HepG2 (cell line): ENCODE measurements around the gene THADA. TPM values are rescaled to one million over a fixed set of nuclear protein-coding genes. Genes with fewer than 3 reads are reported as not detected.

Experiments used
- KDM5A ChIP-seq: fragments of 200-600 bp; sonication (generic); IDR thresholded peaks from 2 replicates; pipeline ENCODE4 v1.7.0; 2018; ENCODE audit warnings: antibody characterized with exemption, mild to moderate bottlenecking, low read length, borderline replicate concordance
- NCOA2 ChIP-seq: sonication (generic); formaldehyde crosslinking; IDR thresholded peaks from 2 replicates; pipeline ENCODE4 v1.8.0; 2022; ENCODE audit warnings: inconsistent platforms
- NFIC ChIP-seq: IDR thresholded peaks from 2 replicates; pipeline ENCODE4 v1.6.1; 2012; ENCODE audit warnings: mild to moderate bottlenecking, low read length, inconsistent platforms
- PHF21A ChIP-seq: sonication (generic); formaldehyde crosslinking; IDR thresholded peaks from 2 replicates; pipeline ENCODE4 v1.5.0; 2020; ENCODE audit warnings: mild to moderate bottlenecking, missing genetic modification reagents
- polyA plus RNA-seq, 8 experiments: library from polyadenylated mRNA; depleted of rRNA in 3 of 8; stranded (reverse) in 7 of 8; unstranded in 1 of 8; fragments of >200 nt; fragmentation: Illumina TruSeq in 4 of 8; extraction: Trizol in 4 of 8; gene quantifications; 2 replicates each; pipeline versions ENCODE4 v1.2.1 to v1.2.3, GENCODE V29; 2011 to 2016; ENCODE audit warnings: low read depth in 4 of 8, missing spikeins in 1 of 8, mixed read lengths in 1 of 8; ENCODE audit not compliant: insufficient read depth in 1 of 8
- total RNA-seq, 5 experiments: library from RNA; depleted of rRNA; stranded (reverse); fragments of >200 nt; fragmentation: Illumina TruSeq; extraction: Trizol; gene quantifications; 2 replicates each; pipeline ENCODE4 v1.2.3, GENCODE V29; 2016; ENCODE audit warnings: low read depth in 1 of 5
- TF ChIP-seq, protein P1 (sequence below): sonication (generic); formaldehyde crosslinking; IDR thresholded peaks from 2 replicates; pipeline ENCODE4 v1.4.0; 2020; ENCODE audit warnings: low read depth, missing genetic modification reagents
- TF ChIP-seq, protein P2 (sequence below): sonication (generic); formaldehyde crosslinking; IDR thresholded peaks from 2 replicates; pipeline ENCODE4 v1.4.0; 2020; ENCODE audit warnings: missing genetic modification reagents
- TF ChIP-seq, protein P3 (sequence below): sonication (generic); formaldehyde crosslinking; IDR thresholded peaks from 2 replicates; pipeline ENCODE4 v1.8.1; 2023; ENCODE audit warnings: mild to moderate bottlenecking, moderate library complexity, missing genetic modification reagents
- TF ChIP-seq, protein P4 (sequence below): IDR thresholded peaks from 2 replicates; pipeline ENCODE4 v1.6.1; 2016
- TF ChIP-seq, protein P5 (sequence below): sonication (generic); formaldehyde crosslinking; IDR thresholded peaks from 2 replicates; pipeline ENCODE4 v1.4.0; 2020; ENCODE audit warnings: missing genetic modification reagents, borderline replicate concordance
- TF ChIP-seq, protein P6 (sequence below), 2 experiments: sonication (generic) in 1 of 2; formaldehyde crosslinking in 1 of 2; IDR thresholded peaks; 2 replicates each; pipeline versions ENCODE4 v1.4.0 to v1.6.1; 2016 to 2020; ENCODE audit warnings: borderline replicate concordance in 1 of 2, low read depth in 1 of 2, mild to moderate bottlenecking in 1 of 2, missing genetic modification reagents in 1 of 2

Gene THADA
- total and polyA plus RNA-seq, 2 of the 13 experiments (the other 11 are each of a cell fraction or from before 2014, with no cell fraction given) = 12.7 to 21.7 TPM

DNA sequence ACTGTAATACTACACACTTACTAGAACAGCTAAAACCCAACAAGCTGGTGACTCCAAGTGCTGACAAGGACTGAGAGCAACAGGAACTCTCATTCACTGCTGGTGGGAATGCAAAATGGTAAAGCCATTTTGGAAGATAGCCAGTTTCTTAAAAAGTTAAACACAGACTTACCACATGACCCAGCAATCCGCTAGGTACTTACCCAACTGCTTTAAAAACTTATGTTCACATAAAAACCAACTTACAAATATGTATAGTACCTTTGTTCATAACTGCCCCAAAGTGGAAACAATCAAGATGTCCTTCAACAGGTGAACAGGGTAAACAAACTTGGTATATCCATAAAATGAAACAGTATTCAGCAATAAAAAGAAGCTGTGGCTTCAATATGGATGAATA lies 216.3 kb downstream of the THADA start (continued):
- TF ChIP-seq KDM5A = no peak
- TF ChIP-seq, protein P1, sequence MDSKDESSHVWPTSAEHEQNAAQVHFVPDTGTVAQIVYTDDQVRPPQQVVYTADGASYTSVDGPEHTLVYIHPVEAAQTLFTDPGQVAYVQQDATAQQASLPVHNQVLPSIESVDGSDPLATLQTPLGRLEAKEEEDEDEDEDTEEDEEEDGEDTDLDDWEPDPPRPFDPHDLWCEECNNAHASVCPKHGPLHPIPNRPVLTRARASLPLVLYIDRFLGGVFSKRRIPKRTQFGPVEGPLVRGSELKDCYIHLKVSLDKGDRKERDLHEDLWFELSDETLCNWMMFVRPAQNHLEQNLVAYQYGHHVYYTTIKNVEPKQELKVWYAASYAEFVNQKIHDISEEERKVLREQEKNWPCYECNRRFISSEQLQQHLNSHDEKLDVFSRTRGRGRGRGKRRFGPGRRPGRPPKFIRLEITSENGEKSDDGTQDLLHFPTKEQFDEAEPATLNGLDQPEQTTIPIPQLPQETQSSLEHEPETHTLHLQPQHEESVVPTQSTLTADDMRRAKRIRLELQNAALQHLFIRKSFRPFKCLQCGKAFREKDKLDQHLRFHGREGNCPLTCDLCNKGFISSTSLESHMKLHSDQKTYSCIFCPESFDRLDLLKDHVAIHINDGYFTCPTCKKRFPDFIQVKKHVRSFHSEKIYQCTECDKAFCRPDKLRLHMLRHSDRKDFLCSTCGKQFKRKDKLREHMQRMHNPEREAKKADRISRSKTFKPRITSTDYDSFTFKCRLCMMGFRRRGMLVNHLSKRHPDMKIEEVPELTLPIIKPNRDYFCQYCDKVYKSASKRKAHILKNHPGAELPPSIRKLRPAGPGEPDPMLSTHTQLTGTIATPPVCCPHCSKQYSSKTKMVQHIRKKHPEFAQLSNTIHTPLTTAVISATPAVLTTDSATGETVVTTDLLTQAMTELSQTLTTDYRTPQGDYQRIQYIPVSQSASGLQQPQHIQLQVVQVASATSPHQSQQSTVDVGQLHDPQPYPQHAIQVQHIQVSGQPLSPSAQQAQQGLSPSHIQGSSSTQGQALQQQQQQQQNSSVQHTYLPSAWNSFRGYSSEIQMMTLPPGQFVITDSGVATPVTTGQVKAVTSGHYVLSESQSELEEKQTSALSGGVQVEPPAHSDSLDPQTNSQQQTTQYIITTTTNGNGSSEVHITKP (CRISPR knock-in tag) = peak; percentile 68; the same call in 1 of the 2 replicates
- TF ChIP-seq, protein P2, sequence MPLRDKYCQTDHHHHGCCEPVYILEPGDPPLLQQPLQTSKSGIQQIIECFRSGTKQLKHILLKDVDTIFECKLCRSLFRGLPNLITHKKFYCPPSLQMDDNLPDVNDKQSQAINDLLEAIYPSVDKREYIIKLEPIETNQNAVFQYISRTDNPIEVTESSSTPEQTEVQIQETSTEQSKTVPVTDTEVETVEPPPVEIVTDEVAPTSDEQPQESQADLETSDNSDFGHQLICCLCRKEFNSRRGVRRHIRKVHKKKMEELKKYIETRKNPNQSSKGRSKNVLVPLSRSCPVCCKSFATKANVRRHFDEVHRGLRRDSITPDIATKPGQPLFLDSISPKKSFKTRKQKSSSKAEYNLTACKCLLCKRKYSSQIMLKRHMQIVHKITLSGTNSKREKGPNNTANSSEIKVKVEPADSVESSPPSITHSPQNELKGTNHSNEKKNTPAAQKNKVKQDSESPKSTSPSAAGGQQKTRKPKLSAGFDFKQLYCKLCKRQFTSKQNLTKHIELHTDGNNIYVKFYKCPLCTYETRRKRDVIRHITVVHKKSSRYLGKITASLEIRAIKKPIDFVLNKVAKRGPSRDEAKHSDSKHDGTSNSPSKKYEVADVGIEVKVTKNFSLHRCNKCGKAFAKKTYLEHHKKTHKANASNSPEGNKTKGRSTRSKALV (CRISPR knock-in tag) = no peak
- TF ChIP-seq NCOA2 = 0 out of 2 replicates have a peak, but pooled peaks have one; percentile 17
- TF ChIP-seq, protein P3, sequence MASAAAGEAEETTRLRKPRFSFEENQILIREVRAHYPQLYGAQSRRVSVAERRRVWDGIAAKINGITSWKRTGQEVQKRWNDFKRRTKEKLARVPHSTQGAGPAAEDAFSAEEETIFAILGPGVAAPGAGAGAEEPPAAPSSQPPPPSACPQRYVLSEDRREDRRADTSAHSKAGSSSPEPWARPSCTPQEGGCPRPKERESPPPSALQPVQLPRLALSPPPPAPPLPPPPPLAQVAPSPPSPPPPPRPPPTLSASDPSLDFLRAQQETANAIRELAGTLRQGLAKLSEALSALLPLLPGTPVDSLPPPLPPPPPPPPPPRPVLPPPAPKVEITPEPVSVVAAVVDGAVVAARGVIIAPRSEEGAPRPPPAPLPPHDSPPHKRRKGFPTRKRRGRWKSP (CRISPR knock-in tag) = peak; percentile 22; the same call in 1 of the 2 replicates
- peak; percentile 38; the same call in 1 of the 2 replicates for TF ChIP-seq NFIC
- no peak for TF ChIP-seq PHF21A
- TF ChIP-seq, protein P4, sequence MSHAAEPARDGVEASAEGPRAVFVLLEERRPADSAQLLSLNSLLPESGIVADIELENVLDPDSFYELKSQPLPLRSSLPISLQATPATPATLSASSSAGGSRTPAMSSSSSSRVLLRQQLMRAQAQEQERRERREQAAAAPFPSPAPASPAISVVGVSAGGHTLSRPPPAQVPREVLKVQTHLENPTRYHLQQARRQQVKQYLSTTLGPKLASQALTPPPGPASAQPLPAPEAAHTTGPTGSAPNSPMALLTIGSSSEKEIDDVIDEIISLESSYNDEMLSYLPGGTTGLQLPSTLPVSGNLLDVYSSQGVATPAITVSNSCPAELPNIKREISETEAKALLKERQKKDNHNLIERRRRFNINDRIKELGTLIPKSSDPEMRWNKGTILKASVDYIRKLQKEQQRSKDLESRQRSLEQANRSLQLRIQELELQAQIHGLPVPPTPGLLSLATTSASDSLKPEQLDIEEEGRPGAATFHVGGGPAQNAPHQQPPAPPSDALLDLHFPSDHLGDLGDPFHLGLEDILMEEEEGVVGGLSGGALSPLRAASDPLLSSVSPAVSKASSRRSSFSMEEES (CRISPR knock-in tag) = peak; percentile 74; the same call in 1 of the 2 replicates
- TF ChIP-seq, protein P5, sequence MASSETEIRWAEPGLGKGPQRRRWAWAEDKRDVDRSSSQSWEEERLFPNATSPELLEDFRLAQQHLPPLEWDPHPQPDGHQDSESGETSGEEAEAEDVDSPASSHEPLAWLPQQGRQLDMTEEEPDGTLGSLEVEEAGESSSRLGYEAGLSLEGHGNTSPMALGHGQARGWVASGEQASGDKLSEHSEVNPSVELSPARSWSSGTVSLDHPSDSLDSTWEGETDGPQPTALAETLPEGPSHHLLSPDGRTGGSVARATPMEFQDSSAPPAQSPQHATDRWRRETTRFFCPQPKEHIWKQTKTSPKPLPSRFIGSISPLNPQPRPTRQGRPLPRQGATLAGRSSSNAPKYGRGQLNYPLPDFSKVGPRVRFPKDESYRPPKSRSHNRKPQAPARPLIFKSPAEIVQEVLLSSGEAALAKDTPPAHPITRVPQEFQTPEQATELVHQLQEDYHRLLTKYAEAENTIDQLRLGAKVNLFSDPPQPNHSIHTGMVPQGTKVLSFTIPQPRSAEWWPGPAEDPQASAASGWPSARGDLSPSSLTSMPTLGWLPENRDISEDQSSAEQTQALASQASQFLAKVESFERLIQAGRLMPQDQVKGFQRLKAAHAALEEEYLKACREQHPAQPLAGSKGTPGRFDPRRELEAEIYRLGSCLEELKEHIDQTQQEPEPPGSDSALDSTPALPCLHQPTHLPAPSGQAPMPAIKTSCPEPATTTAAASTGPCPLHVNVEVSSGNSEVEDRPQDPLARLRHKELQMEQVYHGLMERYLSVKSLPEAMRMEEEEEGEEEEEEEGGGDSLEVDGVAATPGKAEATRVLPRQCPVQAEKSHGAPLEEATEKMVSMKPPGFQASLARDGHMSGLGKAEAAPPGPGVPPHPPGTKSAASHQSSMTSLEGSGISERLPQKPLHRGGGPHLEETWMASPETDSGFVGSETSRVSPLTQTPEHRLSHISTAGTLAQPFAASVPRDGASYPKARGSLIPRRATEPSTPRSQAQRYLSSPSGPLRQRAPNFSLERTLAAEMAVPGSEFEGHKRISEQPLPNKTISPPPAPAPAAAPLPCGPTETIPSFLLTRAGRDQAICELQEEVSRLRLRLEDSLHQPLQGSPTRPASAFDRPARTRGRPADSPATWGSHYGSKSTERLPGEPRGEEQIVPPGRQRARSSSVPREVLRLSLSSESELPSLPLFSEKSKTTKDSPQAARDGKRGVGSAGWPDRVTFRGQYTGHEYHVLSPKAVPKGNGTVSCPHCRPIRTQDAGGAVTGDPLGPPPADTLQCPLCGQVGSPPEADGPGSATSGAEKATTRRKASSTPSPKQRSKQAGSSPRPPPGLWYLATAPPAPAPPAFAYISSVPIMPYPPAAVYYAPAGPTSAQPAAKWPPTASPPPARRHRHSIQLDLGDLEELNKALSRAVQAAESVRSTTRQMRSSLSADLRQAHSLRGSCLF (CRISPR knock-in tag) = no peak
- TF ChIP-seq, protein P6, sequence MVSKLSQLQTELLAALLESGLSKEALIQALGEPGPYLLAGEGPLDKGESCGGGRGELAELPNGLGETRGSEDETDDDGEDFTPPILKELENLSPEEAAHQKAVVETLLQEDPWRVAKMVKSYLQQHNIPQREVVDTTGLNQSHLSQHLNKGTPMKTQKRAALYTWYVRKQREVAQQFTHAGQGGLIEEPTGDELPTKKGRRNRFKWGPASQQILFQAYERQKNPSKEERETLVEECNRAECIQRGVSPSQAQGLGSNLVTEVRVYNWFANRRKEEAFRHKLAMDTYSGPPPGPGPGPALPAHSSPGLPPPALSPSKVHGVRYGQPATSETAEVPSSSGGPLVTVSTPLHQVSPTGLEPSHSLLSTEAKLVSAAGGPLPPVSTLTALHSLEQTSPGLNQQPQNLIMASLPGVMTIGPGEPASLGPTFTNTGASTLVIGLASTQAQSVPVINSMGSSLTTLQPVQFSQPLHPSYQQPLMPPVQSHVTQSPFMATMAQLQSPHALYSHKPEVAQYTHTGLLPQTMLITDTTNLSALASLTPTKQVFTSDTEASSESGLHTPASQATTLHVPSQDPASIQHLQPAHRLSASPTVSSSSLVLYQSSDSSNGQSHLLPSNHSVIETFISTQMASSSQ (IDR thresholded peaks at IDR 0.05; ENCODE audit: low read depth) = no peak
- TF ChIP-seq, protein P6 (CRISPR knock-in tag; IDR thresholded peaks at IDR 0.05; ENCODE audit: borderline replicate concordance) = peak; percentile 55; the same call in 1 of the 2 replicates
